Measurements from ENCODE around the gene TMEM170B.

Gene TMEM170B

DNA sequence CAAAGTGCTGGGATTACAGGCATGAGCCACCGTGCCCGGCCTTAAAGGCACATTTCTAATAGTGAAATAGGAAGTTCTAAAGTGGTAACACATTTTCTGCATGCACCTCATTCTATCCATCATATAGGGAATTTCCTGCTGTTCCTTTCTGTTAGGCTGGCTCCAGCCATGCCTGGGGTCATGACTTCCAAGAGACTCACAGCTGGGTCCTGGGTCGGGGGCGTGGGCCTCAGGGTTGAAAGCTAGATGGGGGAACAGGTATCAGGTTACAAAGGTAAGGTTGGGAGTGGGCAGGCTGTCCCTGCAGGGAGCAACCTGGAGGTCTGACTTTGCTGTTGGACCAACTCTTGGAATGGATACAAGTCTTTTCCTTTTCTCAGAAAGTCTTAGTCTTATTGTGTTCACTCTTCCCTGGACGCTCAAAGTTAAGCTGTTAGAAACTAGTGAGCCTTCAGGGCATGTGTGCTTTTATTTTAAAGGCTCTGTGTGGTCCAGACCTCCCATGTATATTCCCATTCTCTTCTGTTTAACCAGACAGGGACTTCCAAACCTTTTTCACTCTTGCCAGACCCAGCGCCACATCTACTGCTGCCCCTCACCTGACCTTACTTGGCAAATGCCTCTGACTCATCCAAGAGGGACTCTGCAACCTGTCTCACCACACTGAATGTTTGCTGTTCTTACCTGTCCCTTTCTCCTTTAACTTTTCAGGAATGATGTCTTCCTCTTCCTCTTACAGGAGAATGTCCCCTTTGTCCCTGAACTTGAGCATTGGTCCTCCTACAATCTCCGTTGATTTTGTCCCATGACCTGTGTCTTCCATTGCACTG lies 64.4 kb downstream of the TMEM170B start:
- TF ChIP-seq, protein P1, sequence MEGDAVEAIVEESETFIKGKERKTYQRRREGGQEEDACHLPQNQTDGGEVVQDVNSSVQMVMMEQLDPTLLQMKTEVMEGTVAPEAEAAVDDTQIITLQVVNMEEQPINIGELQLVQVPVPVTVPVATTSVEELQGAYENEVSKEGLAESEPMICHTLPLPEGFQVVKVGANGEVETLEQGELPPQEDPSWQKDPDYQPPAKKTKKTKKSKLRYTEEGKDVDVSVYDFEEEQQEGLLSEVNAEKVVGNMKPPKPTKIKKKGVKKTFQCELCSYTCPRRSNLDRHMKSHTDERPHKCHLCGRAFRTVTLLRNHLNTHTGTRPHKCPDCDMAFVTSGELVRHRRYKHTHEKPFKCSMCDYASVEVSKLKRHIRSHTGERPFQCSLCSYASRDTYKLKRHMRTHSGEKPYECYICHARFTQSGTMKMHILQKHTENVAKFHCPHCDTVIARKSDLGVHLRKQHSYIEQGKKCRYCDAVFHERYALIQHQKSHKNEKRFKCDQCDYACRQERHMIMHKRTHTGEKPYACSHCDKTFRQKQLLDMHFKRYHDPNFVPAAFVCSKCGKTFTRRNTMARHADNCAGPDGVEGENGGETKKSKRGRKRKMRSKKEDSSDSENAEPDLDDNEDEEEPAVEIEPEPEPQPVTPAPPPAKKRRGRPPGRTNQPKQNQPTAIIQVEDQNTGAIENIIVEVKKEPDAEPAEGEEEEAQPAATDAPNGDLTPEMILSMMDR (IDR thresholded peaks at IDR 0.05; ENCODE audit: low read depth, low read length, missing control alignments) = no peak
- Histone ChIP-seq H3K4me3 (ENCODE audit: low read depth, low read length) (no peak overlapping the region), H3K36me3 (replicated peaks) (no peaks in the 10 kb centered on the region), H3K27ac (no peak overlapping the region), H3K27me3 (replicated peaks) (no peaks in the 10 kb centered on the region)
- no peak for DNase-seq
- in situ Hi-C loops (cut with HindIII; ENCODE audit: low pct_ligation_motif_present, low sequenced_read_pairs) = no loop called here

DNA sequence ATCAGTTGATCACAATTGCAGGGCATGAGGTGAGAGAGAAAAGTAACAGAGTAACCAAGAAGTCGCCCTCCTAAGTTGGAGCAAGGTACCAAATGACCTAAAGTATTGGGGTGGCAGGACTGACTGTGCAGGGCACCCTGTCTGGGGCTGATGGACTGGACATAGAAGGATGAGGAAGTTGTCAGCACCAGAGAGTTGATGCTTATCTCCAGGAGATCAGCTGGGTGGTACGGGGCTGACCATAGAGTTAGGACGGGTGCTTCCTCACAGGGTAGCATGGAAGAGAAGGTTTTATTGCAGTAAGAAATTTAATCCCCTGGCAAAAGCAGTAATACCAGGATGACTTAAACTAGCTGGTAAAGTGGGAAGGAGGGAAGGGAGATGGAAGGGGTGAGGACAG lies 66.7 kb downstream of the TMEM170B start:
- in situ Hi-C loops (cut with HindIII; ENCODE audit: low pct_ligation_motif_present, low sequenced_read_pairs) = no loop called here
- no peak overlapping the region for H3K4me3 ChIP-seq (ENCODE audit: low read depth, low read length)
- H3K27me3 ChIP-seq (replicated peaks) = no peaks in the 10 kb centered on the region
- H3K27ac ChIP-seq = no peak overlapping the region
- TF ChIP-seq, protein P1 (IDR thresholded peaks at IDR 0.05; ENCODE audit: low read depth, low read length, missing control alignments) = no peak
- H3K36me3 ChIP-seq (replicated peaks) = no peaks in the 10 kb centered on the region
- DNase-seq = no peak

DNA sequence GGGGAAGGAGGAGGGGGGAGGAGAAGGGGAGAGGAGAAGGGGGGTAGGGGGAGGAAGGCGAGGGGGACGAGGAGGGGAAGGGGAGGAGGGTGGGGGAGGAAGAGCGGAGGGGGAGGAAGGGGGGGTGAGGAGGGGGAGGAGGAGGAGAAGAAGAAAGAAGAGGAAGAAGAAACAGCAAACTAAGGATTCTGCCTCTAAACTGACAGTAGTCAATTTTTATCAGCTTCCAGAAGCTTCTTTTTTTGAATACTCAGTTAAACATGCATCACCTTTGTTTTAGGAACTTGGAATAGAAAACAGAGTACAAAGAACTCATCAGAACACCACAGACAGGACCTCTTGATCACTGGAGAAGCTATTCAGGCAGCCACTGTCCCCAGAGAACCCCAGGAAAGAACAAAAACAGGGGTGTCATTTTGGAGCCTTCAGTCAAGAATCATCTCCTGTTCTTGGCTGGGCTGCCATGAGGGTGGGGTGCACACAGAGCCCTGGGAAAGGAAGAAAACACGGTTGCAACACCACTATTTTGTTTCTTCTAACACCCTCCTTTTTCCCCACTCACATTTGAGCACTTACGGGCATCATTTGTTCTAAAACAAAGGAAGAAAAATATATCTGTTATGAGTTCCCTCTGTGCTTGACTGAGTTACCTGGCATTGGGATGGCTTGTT lies 67.4 kb downstream of the TMEM170B start:
- no peak overlapping the region for H3K27ac ChIP-seq
- H3K27me3 ChIP-seq (replicated peaks) = no peaks in the 10 kb centered on the region
- H3K4me3 ChIP-seq (ENCODE audit: low read depth, low read length) = no peak overlapping the region
- H3K36me3 ChIP-seq (replicated peaks) = no peaks in the 10 kb centered on the region
- DNase-seq = no peak
- in situ Hi-C loops (cut with HindIII; ENCODE audit: low pct_ligation_motif_present, low sequenced_read_pairs) = no loop called here
- TF ChIP-seq, protein P1 (IDR thresholded peaks at IDR 0.05; ENCODE audit: low read depth, low read length, missing control alignments) = no peak

DNA sequence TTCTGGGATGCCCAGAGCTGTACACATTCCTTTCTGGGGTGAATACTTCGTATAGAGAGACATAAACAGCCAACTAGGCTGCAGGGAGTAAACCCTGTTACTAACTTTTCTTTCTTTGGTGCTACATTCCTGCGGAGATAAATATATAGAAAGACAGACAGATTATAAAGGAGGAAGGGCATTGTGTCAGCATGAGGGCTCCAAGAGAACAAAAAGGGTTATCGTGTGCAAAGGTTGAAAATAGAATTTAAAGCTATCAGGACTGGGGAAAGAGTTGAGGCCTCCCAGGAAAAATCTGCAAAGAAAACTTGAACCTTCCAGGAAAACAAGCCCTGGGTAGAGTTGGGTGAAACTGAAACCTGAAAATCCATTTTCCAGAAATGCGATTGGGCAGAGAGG lies 68.0 kb downstream of the TMEM170B start:
- in situ Hi-C loops (cut with HindIII; ENCODE audit: low pct_ligation_motif_present, low sequenced_read_pairs) = no loop called here
- H3K27me3 ChIP-seq (replicated peaks) = no peaks in the 10 kb centered on the region
- H3K36me3 ChIP-seq (replicated peaks) = no peaks in the 10 kb centered on the region
- no peak overlapping the region for H3K27ac ChIP-seq
- no peak for DNase-seq
- TF ChIP-seq, protein P1 (IDR thresholded peaks at IDR 0.05; ENCODE audit: low read depth, low read length, missing control alignments) = no peak
- H3K4me3 ChIP-seq (ENCODE audit: low read depth, low read length) = no peak overlapping the region

DNA sequence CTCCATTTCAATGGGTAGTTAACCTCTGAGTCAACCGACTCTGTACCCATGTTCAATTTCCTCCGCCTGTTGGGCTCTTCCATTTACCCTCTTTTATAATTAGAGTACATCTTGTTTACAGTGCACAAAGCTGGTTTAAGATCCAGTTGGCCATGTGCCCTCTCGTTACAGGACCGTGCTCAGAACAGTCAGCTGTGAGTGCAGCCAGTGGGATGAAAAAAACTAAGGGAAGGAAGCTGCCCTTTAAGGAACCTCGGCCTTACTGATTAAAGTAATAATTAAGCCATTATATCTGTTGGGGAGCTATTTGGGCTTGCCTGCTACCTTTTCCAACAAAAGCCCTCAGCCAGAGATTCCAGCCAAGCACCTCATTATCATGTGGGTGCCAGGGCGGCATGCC lies 68.8 kb downstream of the TMEM170B start:
- DNase-seq = no peak
- in situ Hi-C loops (cut with HindIII; ENCODE audit: low pct_ligation_motif_present, low sequenced_read_pairs) = no loop called here
- no peak overlapping the region for H3K27ac ChIP-seq
- H3K4me3 ChIP-seq (ENCODE audit: low read depth, low read length) = no peak overlapping the region
- TF ChIP-seq, protein P1 (IDR thresholded peaks at IDR 0.05; ENCODE audit: low read depth, low read length, missing control alignments) = no peak
- H3K36me3 ChIP-seq (replicated peaks) = no peaks in the 10 kb centered on the region
- no peaks in the 10 kb centered on the region for H3K27me3 ChIP-seq (replicated peaks)

Data from brain microvascular endothelial cell (primary cell).